Fibroblast of the aortic adventitia (primary cell): ENCODE data around the gene TOR3A. TPM values are rescaled to one million over a fixed set of nuclear protein-coding genes. Genes with fewer than 3 reads are reported as not detected.

Experiments
- DNase-seq: peaks from one replicate; pipeline ENCODE4 v3.0.0-alpha.2; 2010; ENCODE audit warnings: low read depth
- H3K4me3 ChIP-seq: 2 replicates; pipeline ENCODE4 v1.5.1; 2011; ENCODE audit warnings: low read depth, mild to moderate bottlenecking, control low read depth, low read length, moderate library complexity
- total RNA-seq: library from RNA; depleted of rRNA; stranded (reverse); fragments of >200 nt; gene quantifications from 2 replicates; pipeline ENCODE4 v1.2.3, GENCODE V29; 2012; ENCODE audit warnings: low replicate concordance
- TF ChIP-seq, protein P1 (sequence below): IDR thresholded peaks from 2 replicates; pipeline ENCODE4 v1.5.1; 2011; ENCODE audit warnings: mild to moderate bottlenecking, low read length, control low read depth, inconsistent platforms; ENCODE audit not compliant: insufficient read depth

Gene TOR3A
- total RNA-seq, 1 donor: 32.5 TPM

DNA sequence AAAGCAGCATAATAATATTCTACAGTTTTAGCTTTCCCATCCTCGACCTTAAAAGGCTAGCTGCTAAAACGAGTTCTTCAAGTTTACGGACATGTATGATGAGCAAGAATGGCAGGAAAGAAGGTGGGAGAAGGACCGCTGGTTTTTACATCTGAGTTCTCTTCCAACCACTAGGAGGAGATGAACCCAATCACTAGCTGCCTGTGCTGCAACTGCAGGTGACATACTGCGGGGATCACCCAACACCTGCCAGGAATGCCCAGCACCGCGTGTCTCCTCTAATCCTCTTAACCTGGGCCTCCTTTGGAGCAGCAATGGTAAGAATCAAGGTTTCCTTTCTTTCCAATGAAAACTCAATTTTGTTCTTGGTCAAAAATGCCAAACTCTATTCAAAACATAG lies 23.5 kb downstream of the TOR3A start:
- no peak for DNase-seq
- no peak overlapping the region for H3K4me3 ChIP-seq
- TF ChIP-seq, protein P1, sequence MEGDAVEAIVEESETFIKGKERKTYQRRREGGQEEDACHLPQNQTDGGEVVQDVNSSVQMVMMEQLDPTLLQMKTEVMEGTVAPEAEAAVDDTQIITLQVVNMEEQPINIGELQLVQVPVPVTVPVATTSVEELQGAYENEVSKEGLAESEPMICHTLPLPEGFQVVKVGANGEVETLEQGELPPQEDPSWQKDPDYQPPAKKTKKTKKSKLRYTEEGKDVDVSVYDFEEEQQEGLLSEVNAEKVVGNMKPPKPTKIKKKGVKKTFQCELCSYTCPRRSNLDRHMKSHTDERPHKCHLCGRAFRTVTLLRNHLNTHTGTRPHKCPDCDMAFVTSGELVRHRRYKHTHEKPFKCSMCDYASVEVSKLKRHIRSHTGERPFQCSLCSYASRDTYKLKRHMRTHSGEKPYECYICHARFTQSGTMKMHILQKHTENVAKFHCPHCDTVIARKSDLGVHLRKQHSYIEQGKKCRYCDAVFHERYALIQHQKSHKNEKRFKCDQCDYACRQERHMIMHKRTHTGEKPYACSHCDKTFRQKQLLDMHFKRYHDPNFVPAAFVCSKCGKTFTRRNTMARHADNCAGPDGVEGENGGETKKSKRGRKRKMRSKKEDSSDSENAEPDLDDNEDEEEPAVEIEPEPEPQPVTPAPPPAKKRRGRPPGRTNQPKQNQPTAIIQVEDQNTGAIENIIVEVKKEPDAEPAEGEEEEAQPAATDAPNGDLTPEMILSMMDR: peak; percentile 26

DNA sequence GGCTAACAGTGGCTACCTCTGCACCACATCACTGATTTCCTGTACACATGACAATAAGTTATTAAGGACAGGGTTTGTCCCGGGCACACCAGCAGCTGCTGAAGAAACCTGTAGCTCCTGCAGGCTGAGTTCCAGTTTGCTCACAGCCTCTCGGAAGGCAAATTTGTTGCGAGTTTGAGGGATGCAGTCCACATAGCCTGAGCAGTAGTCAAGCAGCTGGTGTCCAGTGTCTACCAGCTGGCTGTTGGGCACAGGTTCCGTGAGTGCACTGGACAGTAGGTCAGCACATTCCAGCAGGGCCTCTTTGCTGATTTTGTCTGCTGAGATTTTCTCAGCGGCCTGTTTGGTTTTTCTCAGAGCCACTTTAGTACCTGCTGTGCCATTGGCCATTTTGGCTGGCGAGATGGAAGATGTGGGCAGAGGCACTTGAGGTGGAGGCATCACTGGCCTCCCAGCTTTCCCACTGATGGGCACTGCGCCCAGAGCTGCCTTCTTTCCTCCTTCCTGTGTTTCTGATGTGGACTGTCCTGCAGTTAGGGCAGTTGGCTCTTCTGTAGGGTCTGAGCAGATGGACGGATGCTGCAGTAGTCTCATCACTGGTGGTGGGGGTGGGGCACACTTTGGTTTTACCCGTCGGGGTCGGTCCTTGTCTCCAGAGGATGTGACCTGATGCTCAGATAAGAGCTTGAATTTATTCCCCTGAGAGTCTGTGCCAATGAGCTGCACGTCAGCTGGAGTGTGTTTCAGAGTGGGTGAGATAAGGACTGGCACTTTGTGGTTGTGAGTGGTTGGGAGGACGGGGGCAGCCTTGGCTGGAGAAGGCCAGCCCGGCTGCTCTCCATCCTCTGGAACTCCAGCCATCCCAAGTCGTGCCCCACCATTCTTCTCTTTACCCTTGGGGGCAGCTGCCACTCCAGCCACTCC lies 26.1 kb downstream of the TOR3A start:
- no peak for DNase-seq
- TF ChIP-seq, protein P1: no peak

DNA sequence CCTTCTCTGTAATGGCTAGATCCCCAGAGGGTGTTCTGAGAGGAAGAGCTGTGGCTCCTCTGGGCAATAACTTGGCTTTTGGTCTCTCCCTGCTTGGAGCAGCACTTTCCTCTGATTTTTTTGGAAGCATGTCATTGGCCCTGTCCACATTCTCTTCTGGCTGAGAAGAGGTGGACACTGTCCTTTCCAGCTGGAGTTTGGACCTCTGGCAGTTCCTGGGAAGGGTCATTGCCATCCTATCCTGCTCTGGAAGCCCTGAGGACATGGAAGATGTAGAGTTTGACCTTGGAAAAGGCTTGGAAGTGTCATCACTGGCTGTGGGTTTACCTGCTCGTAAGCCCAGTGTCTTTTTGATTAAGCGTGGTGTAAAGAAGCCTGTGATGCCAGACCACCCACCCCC lies 26.8 kb downstream of the TOR3A start:
- H3K4me3 ChIP-seq: no peak overlapping the region
- TF ChIP-seq, protein P1: no peak
- no peak for DNase-seq

More for the DNA sequence above, 26.1 kb downstream of the TOR3A start:
- no peak overlapping the region for H3K4me3 ChIP-seq

DNA sequence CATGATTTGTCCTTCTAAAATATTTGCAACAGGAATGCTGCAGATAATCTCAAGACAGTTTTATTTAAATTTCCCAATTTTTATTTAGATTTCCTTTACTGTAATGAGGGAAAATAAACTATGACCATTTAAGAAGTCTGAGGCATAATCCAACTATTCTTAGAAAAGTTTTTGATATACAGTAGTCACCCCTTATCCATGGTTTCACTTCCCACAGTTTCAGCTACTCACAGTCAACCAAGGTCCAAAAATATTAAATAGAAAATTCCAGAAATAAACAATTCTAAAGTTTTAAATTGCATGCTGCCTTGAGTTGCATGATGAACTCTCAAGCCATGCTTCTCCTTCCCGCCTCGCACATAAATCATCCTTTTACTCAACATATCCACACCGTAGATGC lies 33.3 kb downstream of the TOR3A start:
- no peak overlapping the region for H3K4me3 ChIP-seq
- TF ChIP-seq, protein P1: no peak
- no peak for DNase-seq

DNA sequence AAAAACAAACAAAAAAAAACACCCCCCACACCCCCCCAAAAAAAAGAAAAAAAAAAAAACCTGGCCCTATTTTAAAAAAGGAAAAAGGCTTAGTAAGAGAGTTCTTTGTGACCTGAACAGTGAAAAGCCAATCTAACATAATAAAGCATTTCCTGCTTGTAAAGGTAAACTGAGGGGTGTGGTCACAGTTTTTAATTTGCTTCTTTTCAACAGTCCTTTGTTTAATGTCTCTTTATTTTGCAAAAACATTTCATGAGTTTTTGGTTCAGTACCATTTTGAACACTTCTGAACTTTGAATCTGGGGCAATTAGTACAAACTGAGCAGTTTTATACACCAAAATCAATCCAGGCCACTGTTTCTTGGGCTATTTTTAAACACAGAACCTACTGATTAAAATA lies 37.6 kb downstream of the TOR3A start:
- no peak overlapping the region for H3K4me3 ChIP-seq
- DNase-seq: no peak
- TF ChIP-seq, protein P1: no peak

DNA sequence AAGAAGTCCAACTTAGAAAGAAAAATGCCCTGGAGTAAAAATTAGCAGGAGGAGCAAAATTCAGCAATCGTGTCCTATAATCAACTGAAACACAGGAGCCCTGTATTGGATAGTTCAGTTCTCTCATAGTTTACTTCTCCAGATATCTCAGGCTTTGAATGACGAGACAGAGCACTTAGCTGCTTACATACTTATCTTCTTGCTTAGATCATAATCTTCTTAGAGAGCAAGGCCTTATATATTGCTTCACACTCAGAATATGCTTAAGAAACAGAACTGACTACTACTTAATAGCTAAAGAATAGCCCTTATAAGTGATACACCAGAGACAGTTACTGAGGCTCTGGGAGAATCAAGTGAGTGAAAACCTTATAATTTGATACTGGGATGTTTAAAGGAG lies 38.9 kb downstream of the TOR3A start:
- no peak for DNase-seq

More for the DNA sequence above, 38.9 kb downstream of the TOR3A start:
- TF ChIP-seq, protein P1: no peak
- H3K4me3 ChIP-seq: no peak overlapping the region
